BJ (cell line): Measurements from ENCODE around the gene OR13J1. TPM values are rescaled to one million over a fixed set of nuclear protein-coding genes. Genes with fewer than 3 reads are reported as not detected.

Experiments
- CTCF ChIA-PET: fragments of 350-600 bp; formaldehyde crosslinking; extraction: SDS; loops from one replicate; lab custom pipeline; 2021; ENCODE audit warnings: antibody characterized with exemption, inconsistent platforms; lab: Yijun Ruan, JAX
- POLR2A ChIA-PET: fragments of 300-600 bp; sonication (Branson Sonifier 250); formaldehyde crosslinking; extraction: SDS; loops from one replicate; lab custom pipeline; 2021; ENCODE audit warnings: antibody characterized with exemption; lab: Charles Lee
- DNase-seq: peaks from one replicate; pipeline ENCODE4 v3.0.0-alpha.2; 2011; ENCODE audit warnings: low read depth
- H3K27me3 ChIP-seq: 2 replicates; pipeline ENCODE4 v1.6.0; 2011; ENCODE audit warnings: low read length; ENCODE audit not compliant: control insufficient read depth, insufficient read depth
- H3K36me3 ChIP-seq: 2 replicates; pipeline ENCODE4 v1.5.1; 2011; ENCODE audit warnings: low read length; ENCODE audit not compliant: control insufficient read depth, insufficient read depth
- H3K4me3 ChIP-seq: 2 replicates; pipeline ENCODE4 v1.5.1; 2011; ENCODE audit warnings: low read depth, mild to moderate bottlenecking, control low read depth, low read length
- CTCF ChIP-seq: IDR thresholded peaks from 2 replicates; pipeline ENCODE4 v1.5.1; 2011; ENCODE audit warnings: low read depth, mild to moderate bottlenecking, control low read depth, inconsistent platforms, low read length, moderate library complexity; ENCODE audit not compliant: insufficient read depth
- polyA minus RNA-seq: library from RNA; depleted of rRNA, polyadenylated mRNA; stranded (reverse); fragments of >200 nt; gene quantifications from 2 replicates; pipeline ENCODE4 v1.2.3, GENCODE V29; 2011; rRNA and poly(A)+ RNA removed
- polyA plus RNA-seq: library from polyadenylated mRNA; depleted of rRNA; stranded (reverse); fragments of >200 nt; gene quantifications from 2 replicates; pipeline ENCODE4 v1.2.3, GENCODE V29; 2011; rRNA removed

The OR13J1 gene
- polyA plus RNA-seq (not detected in 2 replicates), polyA minus RNA-seq (not detected in 2 replicates)

- TF ChIP-seq CTCF, result no peak
- ChIA-PET POLR2A (no interaction called here), CTCF (interaction anchor here (0.6 to 4.6 kb wide), 3 partner anchors 11 to 80 kb away, joined by 3 to 23 read pairs (median 3); no protein-coding TSS in a partner anchor)
- Histone ChIP-seq H3K36me3 (no peaks in the 10 kb centered on the region), H3K27me3 (no peaks in the 10 kb centered on the region), H3K4me3 (no peak within 1 kb of the TSS)
- DNase-seq, result no peak
Observed at GRCh38 chr9:35870351-35870923, at the start of gene OR13J1. Gene OR13J1 (minus strand): TSS chr9:35870401. CDS start chr9:35870401, 0 bp downstream.

- no peak for DNase-seq
- Histone ChIP-seq H3K4me3 (no peak overlapping the region), H3K27me3 (no peaks in the 10 kb centered on the region), H3K36me3 (no peaks in the 10 kb centered on the region)
- CTCF ChIA-PET, result interaction anchor here (0.6 to 2.9 kb wide), 6 partner anchors 9 to 185 kb away, joined by 3 to 10 read pairs (median 6); partner anchors contain the start of genes HRCT1 and SPAAR
- no peak for TF ChIP-seq CTCF
- POLR2A ChIA-PET, result no interaction called here
Observed at GRCh38 chr9:35919212-35920008, 49.2 kb upstream of the OR13J1 start.

GRCh38 chr9:35918780-35919179, 48.6 kb upstream of the OR13J1 start:
- ChIA-PET CTCF (no interaction called here), POLR2A (no interaction called here)
- Histone ChIP-seq H3K36me3 (no peaks in the 10 kb centered on the region), H3K4me3 (no peak overlapping the region), H3K27me3 (no peaks in the 10 kb centered on the region)
- DNase-seq, result no peak
- TF ChIP-seq CTCF, result no peak

GRCh38 chr9:35917261-35917660, 47.1 kb upstream of the OR13J1 start:
- ChIA-PET POLR2A (no interaction called here), CTCF (interaction anchor here (0.8 kb wide), 1 partner anchor 29 kb away, joined by 4 read pairs; no protein-coding TSS in a partner anchor)
- no peak for TF ChIP-seq CTCF
- no peak overlapping the region for H3K4me3 ChIP-seq
- H3K36me3 ChIP-seq, result no peaks in the 10 kb centered on the region
- no peaks in the 10 kb centered on the region for H3K27me3 ChIP-seq
- no peak for DNase-seq

- no peaks in the 10 kb centered on the region for H3K36me3 ChIP-seq
- ChIA-PET POLR2A (no interaction called here), CTCF (no interaction called here)
- H3K27me3 ChIP-seq, result no peaks in the 10 kb centered on the region
- no peak overlapping the region for H3K4me3 ChIP-seq
- no peak for DNase-seq
- TF ChIP-seq CTCF, result no peak
Observed at GRCh38 chr9:35915681-35916294, 45.6 kb upstream of the OR13J1 start.
